ENCODE measurements around the gene PSAP.
A peak's percentile ranks its signal among the peaks of the same experiment; 100 is the strongest.

The PSAP gene

GRCh38 chr10:71827852-71828251 is 23.2 kb downstream of the PSAP start:
- DNase-seq (ENCODE audit: low read depth in 2 of 2), result no peak

GRCh38 chr10:71825217-71825616 is 25.8 kb downstream of the PSAP start:
- DNase-seq (ENCODE audit: low read depth in 2 of 2), result no peak

DNA sequence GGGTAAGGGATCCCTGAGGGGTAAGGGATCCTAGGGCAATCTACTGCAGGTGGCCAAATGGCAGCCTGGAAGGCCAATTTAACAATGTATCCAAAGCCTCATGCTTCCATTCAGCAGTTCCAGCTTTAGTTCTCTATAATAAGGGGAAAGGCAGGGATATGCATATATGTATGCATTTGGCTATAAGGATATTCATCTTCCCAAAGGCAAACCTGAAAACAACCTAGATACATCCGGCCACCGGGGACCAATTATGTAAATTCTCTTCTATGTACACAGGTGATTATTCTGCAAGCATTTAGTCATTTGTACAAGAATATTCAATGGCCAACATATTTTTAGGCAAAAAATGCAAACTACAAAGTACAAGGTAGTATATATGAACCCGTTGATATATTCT is 26.7 kb downstream of the PSAP start:
- DNase-seq (ENCODE audit: low read depth in 2 of 2), result no peak

DNA sequence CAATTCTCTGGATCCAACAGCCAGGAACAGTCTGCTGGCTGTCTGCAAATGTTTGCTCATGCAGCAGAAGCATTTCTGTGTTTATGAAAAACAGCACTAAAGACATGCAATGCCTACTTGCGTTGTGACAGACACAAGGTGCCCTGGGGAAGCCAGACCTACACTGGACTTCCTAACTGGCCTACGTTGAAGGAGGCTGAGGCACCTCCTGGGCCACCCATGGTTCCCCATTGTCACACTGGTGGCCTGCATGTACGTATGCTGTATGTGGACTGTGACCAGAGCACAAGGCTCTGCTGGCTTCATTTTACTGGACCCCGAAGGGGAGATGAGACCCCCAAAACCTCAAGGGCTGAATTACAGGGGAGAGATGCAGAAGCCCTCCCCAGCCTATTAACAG is 27.7 kb downstream of the PSAP start:
- no peak for DNase-seq (ENCODE audit: low read depth in 2 of 2)

DNA sequence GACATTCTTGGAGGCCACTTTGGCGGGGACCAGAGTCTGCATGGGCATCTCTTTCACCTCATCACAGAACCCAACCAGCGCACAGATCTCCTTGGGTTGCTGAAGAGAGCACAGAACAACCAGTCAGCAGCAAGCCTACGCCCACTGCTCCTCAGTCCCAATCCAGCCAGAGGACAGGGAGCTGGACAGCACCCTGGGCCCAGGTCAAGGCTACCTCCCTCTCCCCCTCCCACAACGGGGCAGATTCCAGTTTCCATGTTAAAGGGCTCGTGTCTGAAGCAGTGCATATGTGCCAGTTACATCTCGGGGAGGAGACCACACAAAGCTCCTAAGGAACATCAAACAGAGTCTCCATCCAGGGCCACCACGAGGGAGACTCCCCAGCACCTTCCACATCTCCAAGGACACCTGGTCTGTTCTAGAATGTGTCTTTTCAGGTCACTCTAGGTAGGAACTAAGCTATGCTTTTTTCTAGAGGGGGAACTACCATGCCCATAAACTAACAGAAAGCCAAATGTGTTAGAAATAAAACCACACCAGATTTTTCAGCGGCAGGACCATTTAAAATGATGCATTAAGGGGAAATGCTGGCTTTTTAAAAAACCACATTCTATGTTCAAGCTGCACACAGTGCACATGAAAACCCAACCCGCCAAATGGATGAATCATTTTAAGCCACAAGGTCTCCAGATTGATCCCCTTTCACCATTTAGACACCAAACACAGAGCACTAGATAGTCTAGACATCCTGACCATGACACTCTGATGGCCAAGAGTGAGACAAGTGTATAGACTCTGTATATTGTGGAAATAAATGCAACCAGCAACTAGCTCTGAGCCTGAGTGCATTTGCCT is 28.9 kb downstream of the PSAP start:
- DNase-seq (ENCODE audit: low read depth in 2 of 2), result no peak

- DNase-seq (ENCODE audit: low read depth in 2 of 2), result no peak
Observed at GRCh38 chr10:71820966-71821365, 30.1 kb downstream of the PSAP start.

DNA sequence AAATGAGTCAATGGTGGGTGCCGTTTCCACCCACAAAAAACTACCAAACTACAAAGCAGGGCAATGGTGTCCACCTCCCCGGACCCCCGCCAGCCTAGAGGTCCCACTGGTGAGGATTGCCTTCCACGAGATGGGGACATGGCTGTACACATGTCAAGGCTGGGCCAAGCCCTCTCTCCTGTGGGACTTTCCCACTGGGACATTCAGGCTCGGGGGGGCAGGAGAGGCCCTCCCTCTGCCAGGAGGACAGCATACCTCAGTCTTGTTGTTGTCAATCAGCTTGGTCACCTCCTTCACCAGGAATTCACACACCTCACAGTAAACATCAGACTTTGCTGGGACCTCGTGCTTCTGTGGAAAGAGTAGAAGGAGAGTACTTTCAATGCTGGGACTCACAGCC is 31.1 kb downstream of the PSAP start:
- DNase-seq (ENCODE audit: low read depth in 2 of 2), result no peak

GRCh38 chr10:71819441-71819861 is 31.6 kb downstream of the PSAP start:
- no peak for DNase-seq (ENCODE audit: low read depth in 2 of 2)

DNA sequence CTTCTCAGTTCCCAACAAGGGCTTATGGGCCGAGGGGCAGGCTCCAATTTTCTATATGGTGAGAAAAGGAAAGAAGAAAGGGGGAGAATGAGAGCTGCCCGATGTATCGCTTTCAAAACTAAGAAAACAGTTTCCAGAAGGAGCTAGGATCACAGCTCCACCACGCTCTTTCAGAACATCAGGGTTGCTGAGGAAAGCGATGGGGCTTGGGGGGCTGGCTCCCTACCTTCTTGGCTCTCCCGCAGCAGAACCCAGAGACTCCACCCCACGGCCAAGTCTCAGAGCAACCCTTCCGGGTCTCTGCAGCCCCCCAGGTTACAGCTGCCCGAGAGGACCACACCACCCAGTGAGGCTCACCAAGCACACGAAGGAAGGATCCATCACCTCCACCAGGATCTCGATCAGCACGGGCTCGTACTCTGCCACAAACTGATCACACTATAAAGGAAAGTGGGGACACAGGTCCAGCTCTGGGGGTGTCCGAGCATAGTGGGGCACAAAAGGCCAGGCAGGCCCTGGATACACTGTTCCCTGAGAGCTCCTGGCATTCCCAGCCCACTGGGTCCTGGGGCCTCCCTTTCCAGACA is 32.3 kb downstream of the PSAP start:
- DNase-seq (ENCODE audit: low read depth in 2 of 2), result no peak

GRCh38 chr10:71817831-71818655 is 33.0 kb downstream of the PSAP start:
- no peak for DNase-seq (ENCODE audit: low read depth in 2 of 2)

DNA sequence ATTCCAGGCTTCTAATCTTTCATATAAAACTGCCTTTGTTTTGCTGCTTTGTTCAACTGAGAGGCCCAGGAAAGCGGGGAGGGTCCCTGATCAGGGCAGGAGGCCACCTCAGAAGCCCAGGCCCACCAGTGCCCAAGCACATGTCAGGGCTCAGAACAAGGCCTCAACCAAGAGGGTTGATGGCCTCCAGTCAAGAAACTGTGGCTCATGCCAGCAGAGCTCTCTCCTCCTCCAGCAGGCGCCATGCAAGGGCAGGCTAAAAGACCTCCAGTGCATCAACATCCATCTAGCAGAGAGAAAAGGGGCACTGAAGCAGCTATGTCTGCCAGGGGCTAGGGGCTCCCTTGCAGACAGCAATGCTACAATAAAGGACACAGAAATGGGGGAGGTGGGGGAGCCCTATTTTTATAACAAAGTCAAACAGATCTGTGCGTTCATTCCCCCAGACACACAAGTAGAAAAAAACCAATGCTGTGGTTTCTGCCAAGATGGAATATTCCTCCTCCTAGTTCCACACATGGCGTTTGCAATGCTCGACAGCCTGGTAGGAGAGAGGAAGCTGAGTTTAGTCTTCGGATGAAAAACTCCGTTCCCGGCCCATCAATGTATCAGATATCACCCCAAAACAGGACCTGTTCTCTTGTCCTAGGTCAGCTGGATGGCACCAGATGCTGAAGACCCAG is 34.0 kb downstream of the PSAP start:
- no peak for DNase-seq (ENCODE audit: low read depth in 2 of 2)

DNA sequence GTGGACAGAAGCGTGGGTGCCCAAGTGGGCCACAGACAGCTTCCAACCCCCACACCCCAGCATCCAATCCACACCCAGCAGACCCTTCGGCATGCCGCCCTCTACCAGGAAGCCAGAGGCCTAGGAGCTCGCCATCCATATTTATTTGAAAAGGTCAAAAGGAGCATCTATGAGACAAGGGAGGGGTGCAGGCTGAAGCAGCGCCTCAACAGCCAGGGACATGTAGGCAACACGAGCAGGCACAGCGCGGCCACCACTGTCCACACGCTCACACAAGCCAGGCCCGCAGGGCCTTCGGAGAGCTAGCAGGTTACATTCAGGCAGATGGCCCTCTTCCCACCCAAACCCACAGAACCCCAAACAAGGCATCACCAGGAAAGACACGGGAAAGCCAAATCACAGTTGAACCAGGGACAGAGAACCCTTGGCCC is 34.6 kb downstream of the PSAP start:
- no peak for DNase-seq (ENCODE audit: low read depth in 2 of 2)

GRCh38 chr10:71815515-71816130 is 35.4 kb downstream of the PSAP start:
- DNase-seq (ENCODE audit: low read depth in 2 of 2), result no peak

DNA sequence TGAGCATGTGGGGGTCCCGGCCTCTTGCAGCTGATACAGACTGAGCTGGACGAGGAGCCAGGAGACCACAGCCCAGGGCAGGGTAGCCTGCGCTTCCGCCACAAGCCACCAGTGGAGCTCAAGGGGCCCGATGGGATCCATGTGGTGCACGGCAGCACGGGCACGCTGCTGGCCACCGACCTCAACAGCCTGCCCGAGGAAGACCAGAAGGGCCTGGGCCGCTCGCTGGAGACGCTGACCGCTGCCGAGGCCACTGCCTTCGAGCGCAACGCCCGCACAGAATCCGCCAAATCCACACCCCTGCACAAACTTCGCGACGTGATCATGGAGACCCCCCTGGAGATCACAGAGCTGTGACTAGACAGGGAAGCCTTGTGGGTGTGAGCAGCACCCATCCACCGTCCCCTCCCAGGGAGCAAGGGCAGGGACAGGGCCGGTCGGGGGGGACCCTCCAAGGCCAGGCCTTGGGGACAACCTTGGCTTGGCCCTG is 36.1 kb downstream of the PSAP start:
- DNase-seq (ENCODE audit: low read depth in 2 of 2), result no peak

- no peak for DNase-seq (ENCODE audit: low read depth in 2 of 2)
Observed at GRCh38 chr10:71812913-71813590, 38.0 kb downstream of the PSAP start.

- peak; percentile 50 to 78 for DNase-seq (ENCODE audit: low read depth in 2 of 2)
Observed at GRCh38 chr10:71812016-71812912, 38.8 kb downstream of the PSAP start.

- no peak for DNase-seq (ENCODE audit: low read depth in 2 of 2)
Observed at GRCh38 chr10:71811351-71811750, 39.7 kb downstream of the PSAP start.

- DNase-seq (ENCODE audit: low read depth in 2 of 2), result no peak
Observed at GRCh38 chr10:71810048-71810750, 40.9 kb downstream of the PSAP start.

- DNase-seq (ENCODE audit: low read depth in 2 of 2), result no peak
Observed at GRCh38 chr10:71809628-71810027, 41.4 kb downstream of the PSAP start.

All from stimulated activated CD4-positive, alpha-beta T cell treated with anti-CD3 and anti-CD28 coated beads, Interleukin-1b, Interleukin-23, amount 100 ng/mL, for 1 hour (primary cell).